AG09309 (cell line): Measurements from ENCODE around the gene KRT32.
A peak's percentile ranks its signal among the peaks of the same experiment; 100 is the strongest.

ENCODE experiments used
- DNase-seq: peaks from one replicate; pipeline ENCODE4 v3.0.0-alpha.2; 2010; ENCODE audit warnings: low read depth
- H3K4me3 ChIP-seq: 2 replicates; pipeline ENCODE4 v1.5.1; 2011; ENCODE audit warnings: mild to moderate bottlenecking, low read depth, low read length, moderate library complexity; ENCODE audit not compliant: control insufficient read depth
- CTCF ChIP-seq: IDR thresholded peaks from 2 replicates; pipeline ENCODE4 v1.5.1; 2011; ENCODE audit warnings: mild to moderate bottlenecking, low read depth, low read length, inconsistent platforms; ENCODE audit not compliant: insufficient read depth, control insufficient read depth; ENCODE audit errors: missing control alignments

Gene KRT32

GRCh38 chr17:41486809-41487530 lies 19.8 kb upstream of the KRT32 start:
- peak; percentile 24 for TF ChIP-seq CTCF
- H3K4me3 ChIP-seq, result no peak overlapping the region
- no peak for DNase-seq

GRCh38 chr17:41486316-41486715 lies 19.1 kb upstream of the KRT32 start:
- no peak for TF ChIP-seq CTCF
- no peak overlapping the region for H3K4me3 ChIP-seq
- DNase-seq, result no peak

- H3K4me3 ChIP-seq, result no peak overlapping the region
- TF ChIP-seq CTCF, result no peak
- DNase-seq, result no peak
Measured at GRCh38 chr17:41484920-41485904, 18.0 kb upstream of the KRT32 start.

- TF ChIP-seq CTCF, result no peak
- no peak overlapping the region for H3K4me3 ChIP-seq
- DNase-seq, result no peak
Measured at GRCh38 chr17:41483991-41484826, 17.0 kb upstream of the KRT32 start.

GRCh38 chr17:41483531-41483930 lies 16.3 kb upstream of the KRT32 start:
- no peak overlapping the region for H3K4me3 ChIP-seq
- no peak for DNase-seq
- no peak for TF ChIP-seq CTCF

- no peak for DNase-seq
- no peak for TF ChIP-seq CTCF
- H3K4me3 ChIP-seq, result no peak within 1 kb of the TSS
Measured at GRCh38 chr17:41481036-41481435, 13.8 kb upstream of the KRT32 start, which contains the start of gene KRT35. TSS of gene KRT35 (minus strand) at chr17:41481151. CDS start at chr17:41481097, 54 bp downstream.
